Coronary artery (tissue), 2 donors: ENCODE measurements around the gene GPR107.

Experiments
- DNase-seq: peaks from one replicate; pipeline ENCODE4 v3.0.0-alpha.2; 2017; ENCODE audit warnings: low spot score
- H3K27ac ChIP-seq, 2 donors: fragments of 200-600 bp; sonication (generic); one replicate each; pipeline ENCODE4 v1.5.1; 2016 to 2019
- H3K4me3 ChIP-seq: fragments of 200-600 bp; sonication (generic); 2 replicates; pipeline ENCODE4 v1.5.1; 2016; ENCODE audit warnings: mild to moderate bottlenecking, moderate library complexity
- TF ChIP-seq, protein P1 (sequence below): fragments of 200-600 bp; sonication (generic); IDR thresholded peaks from one replicate; pipeline ENCODE4 v1.5.1; 2019; ENCODE audit warnings: antibody characterized with exemption

GPR107 gene

GRCh38 chr9:130142641-130143040, 88.9 kb downstream of the GPR107 start:
- no peak overlapping the region for H3K27ac ChIP-seq
- DNase-seq = no peak
- no peak overlapping the region for H3K4me3 ChIP-seq
- TF ChIP-seq, protein P1, sequence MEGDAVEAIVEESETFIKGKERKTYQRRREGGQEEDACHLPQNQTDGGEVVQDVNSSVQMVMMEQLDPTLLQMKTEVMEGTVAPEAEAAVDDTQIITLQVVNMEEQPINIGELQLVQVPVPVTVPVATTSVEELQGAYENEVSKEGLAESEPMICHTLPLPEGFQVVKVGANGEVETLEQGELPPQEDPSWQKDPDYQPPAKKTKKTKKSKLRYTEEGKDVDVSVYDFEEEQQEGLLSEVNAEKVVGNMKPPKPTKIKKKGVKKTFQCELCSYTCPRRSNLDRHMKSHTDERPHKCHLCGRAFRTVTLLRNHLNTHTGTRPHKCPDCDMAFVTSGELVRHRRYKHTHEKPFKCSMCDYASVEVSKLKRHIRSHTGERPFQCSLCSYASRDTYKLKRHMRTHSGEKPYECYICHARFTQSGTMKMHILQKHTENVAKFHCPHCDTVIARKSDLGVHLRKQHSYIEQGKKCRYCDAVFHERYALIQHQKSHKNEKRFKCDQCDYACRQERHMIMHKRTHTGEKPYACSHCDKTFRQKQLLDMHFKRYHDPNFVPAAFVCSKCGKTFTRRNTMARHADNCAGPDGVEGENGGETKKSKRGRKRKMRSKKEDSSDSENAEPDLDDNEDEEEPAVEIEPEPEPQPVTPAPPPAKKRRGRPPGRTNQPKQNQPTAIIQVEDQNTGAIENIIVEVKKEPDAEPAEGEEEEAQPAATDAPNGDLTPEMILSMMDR = no peak

- H3K27ac ChIP-seq = no peak overlapping the region
- H3K4me3 ChIP-seq = no peak overlapping the region
- TF ChIP-seq, protein P1 = no peak
- no peak for DNase-seq
Measured at GRCh38 chr9:130143279-130143893, 89.7 kb downstream of the GPR107 start.

DNA sequence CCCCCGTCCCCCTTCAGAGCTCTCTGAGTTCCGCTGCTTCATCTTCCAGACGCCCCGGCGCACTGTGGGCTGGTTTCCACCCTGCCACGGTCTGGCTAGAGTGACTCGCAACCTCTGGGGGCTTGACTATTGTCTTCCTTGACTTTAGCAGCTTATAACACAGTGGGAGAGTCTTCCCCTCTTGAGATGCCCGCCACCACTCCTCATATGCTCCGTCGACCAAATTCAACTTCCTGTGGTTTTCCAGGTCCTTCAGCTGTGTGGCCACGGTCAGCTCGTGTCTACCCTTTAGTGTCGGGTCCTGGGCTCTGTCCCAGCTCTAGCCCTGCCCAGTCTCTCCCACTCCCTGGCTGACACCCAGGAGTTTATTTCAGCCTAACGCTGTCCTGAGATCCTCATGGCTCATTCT, 90.3 kb downstream of the GPR107 start:
- H3K4me3 ChIP-seq = peak overlapping the region; percentile 44
- peak overlapping the region in 1 of 2 donors; percentile 31 for H3K27ac ChIP-seq
- TF ChIP-seq, protein P1 = no peak
- no peak for DNase-seq

DNA sequence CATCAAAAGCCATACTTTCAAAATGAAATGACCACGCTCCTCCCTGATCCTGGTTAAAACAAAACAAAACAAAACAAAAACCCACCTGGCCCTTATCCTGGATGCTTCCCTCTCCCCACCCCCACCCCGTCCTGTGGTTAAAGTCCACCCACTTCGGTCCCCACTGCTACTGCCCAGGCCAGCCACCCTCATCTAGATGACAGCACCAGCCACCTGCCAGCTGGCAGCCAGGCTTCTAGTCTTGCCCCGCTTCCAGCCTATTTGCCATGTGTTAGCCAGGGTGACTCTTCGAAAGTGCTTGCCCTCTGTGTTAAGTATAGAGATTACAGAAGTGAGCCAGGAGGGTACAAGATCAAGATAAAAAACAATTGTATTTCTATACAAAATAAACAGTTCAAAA, 91.0 kb downstream of the GPR107 start:
- H3K27ac ChIP-seq = no peak overlapping the region
- H3K4me3 ChIP-seq = no peak overlapping the region
- TF ChIP-seq, protein P1 = no peak
- DNase-seq = no peak

GRCh38 chr9:130145658-130146057, 92.0 kb downstream of the GPR107 start:
- TF ChIP-seq, protein P1 = no peak
- Histone ChIP-seq H3K27ac (no peak overlapping the region), H3K4me3 (no peak overlapping the region)
- no peak for DNase-seq

- no peak for DNase-seq
- no peak overlapping the region for H3K27ac ChIP-seq
- TF ChIP-seq, protein P1 = no peak
- no peak overlapping the region for H3K4me3 ChIP-seq
Measured at GRCh38 chr9:130147198-130147597, 93.5 kb downstream of the GPR107 start.

DNA sequence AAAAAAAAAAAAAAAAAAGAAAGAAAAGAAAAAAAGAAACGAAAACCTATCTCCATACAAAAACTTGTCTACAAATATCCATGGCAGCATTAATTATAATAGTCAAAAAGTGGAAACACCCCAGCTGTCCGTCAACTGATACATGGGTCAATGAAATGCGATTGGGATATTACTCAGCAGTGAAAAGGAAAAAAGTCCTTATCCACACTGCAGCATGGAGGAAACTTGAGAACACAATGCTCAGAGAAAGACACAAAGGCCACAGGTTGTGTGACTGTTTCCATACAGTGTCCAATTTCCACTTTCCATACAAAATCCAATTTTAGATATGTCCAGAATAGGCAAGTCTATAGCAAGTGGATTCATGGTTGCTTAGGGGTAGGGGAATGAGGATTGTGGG, 94.2 kb downstream of the GPR107 start:
- H3K4me3 ChIP-seq = no peak overlapping the region
- DNase-seq = no peak
- TF ChIP-seq, protein P1 = no peak
- no peak overlapping the region for H3K27ac ChIP-seq
